Neuron (in vitro differentiated cells): ENCODE data around the gene FBXW7.
A peak's percentile ranks its signal among the peaks of the same experiment; 100 is the strongest.

Experiments
- H2AFZ ChIP-seq: one replicate; pipeline ENCODE4 v1.6.1; 2013; ENCODE audit warnings: low read depth, mild to moderate bottlenecking, inconsistent platforms, low read length, moderate library complexity
- H3K27me3 ChIP-seq: one replicate; pipeline ENCODE4 v1.6.1; 2013; ENCODE audit warnings: low read length; ENCODE audit not compliant: insufficient read depth
- H3K36me3 ChIP-seq: one replicate; pipeline ENCODE4 v1.6.1; 2013; ENCODE audit warnings: low read length; ENCODE audit not compliant: insufficient read depth
- H3K4me1 ChIP-seq: one replicate; pipeline ENCODE4 v1.6.1; 2013; ENCODE audit warnings: low read length; ENCODE audit not compliant: insufficient read depth
- H3K4me3 ChIP-seq: 2 replicates; pipeline ENCODE4 v1.5.1; 2013; ENCODE audit warnings: mild to moderate bottlenecking, low read length, moderate library complexity
- H3K9me3 ChIP-seq: one replicate; pipeline ENCODE4 v1.6.1; 2013; ENCODE audit warnings: low read length

FBXW7 gene

GRCh38 chr4:152537881-152538280 lies 2.0 kb upstream of the FBXW7 start:
- H3K27me3 ChIP-seq = no peaks in the 10 kb centered on the region
- H2AFZ ChIP-seq = no peak overlapping the region
- peaks cover 11% of the 10 kb centered on the region for H3K9me3 ChIP-seq
- peaks cover 13% of the 10 kb centered on the region for H3K36me3 ChIP-seq
- peaks cover 32% of the 10 kb centered on the region for H3K4me1 ChIP-seq
- peak overlapping the region; percentile 8 for H3K4me3 ChIP-seq

GRCh38 chr4:152536545-152537182 lies 772 bp upstream of the FBXW7 start:
- Histone ChIP-seq H3K9me3 (peaks cover 11% of the 10 kb centered on the region), H2AFZ (peak overlapping the region; percentile 86), H3K27me3 (no peaks in the 10 kb centered on the region), H3K4me1 (peaks cover 36% of the 10 kb centered on the region), H3K4me3 (peak overlapping the region; percentile 92), H3K36me3 (peaks cover 13% of the 10 kb centered on the region)

- no peaks in the 10 kb centered on the region for H3K27me3 ChIP-seq
These were observed 461 bp downstream of the FBXW7 start for GRCh38 chr4:152535360-152535902.

GRCh38 chr4:152534541-152535359 lies 1.1 kb downstream of the FBXW7 start:
- Histone ChIP-seq H2AFZ (peak overlapping the region; percentile 44), H3K27me3 (no peaks in the 10 kb centered on the region), H3K4me3 (peak overlapping the region; percentile 92), H3K4me1 (peaks cover 44% of the 10 kb centered on the region), H3K36me3 (peaks cover 10% of the 10 kb centered on the region), H3K9me3 (peaks cover 4% of the 10 kb centered on the region)

More at GRCh38 chr4:152535360-152535902, 461 bp downstream of the FBXW7 start:
- Histone ChIP-seq H3K36me3 (peaks cover 13% of the 10 kb centered on the region), H3K4me3 (peak overlapping the region; percentile 92), H3K9me3 (peaks cover 9% of the 10 kb centered on the region), H3K4me1 (peaks cover 44% of the 10 kb centered on the region), H2AFZ (peak overlapping the region; percentile 44)

- Histone ChIP-seq H3K9me3 (no peaks in the 10 kb centered on the region), H3K4me1 (peaks cover 40% of the 10 kb centered on the region), H2AFZ (no peak overlapping the region)
These were observed 4.4 kb downstream of the FBXW7 start for GRCh38 chr4:152531479-152531878.

GRCh38 chr4:152530600-152530999 lies 5.3 kb downstream of the FBXW7 start:
- Histone ChIP-seq H3K4me1 (peaks cover 42% of the 10 kb centered on the region), H3K9me3 (no peaks in the 10 kb centered on the region), H3K36me3 (no peaks in the 10 kb centered on the region), H3K27me3 (no peaks in the 10 kb centered on the region), H2AFZ (no peak overlapping the region), H3K4me3 (no peak overlapping the region)

More at GRCh38 chr4:152531479-152531878, 4.4 kb downstream of the FBXW7 start:
- no peaks in the 10 kb centered on the region for H3K36me3 ChIP-seq
- H3K27me3 ChIP-seq = no peaks in the 10 kb centered on the region
- no peak overlapping the region for H3K4me3 ChIP-seq

- H2AFZ ChIP-seq = no peak overlapping the region
- H3K27me3 ChIP-seq = no peaks in the 10 kb centered on the region
- no peaks in the 10 kb centered on the region for H3K9me3 ChIP-seq
- H3K36me3 ChIP-seq = no peaks in the 10 kb centered on the region
- peaks cover 42% of the 10 kb centered on the region for H3K4me1 ChIP-seq
- no peak overlapping the region for H3K4me3 ChIP-seq
These were observed 6.0 kb downstream of the FBXW7 start for GRCh38 chr4:152529880-152530279.

GRCh38 chr4:152528060-152528459 lies 7.8 kb downstream of the FBXW7 start:
- H3K9me3 ChIP-seq = no peaks in the 10 kb centered on the region
- H3K4me1 ChIP-seq = peaks cover 24% of the 10 kb centered on the region
- no peak overlapping the region for H2AFZ ChIP-seq
- H3K36me3 ChIP-seq = no peaks in the 10 kb centered on the region
- H3K4me3 ChIP-seq = no peak overlapping the region
- no peaks in the 10 kb centered on the region for H3K27me3 ChIP-seq

GRCh38 chr4:152525878-152526277 lies 10.0 kb downstream of the FBXW7 start:
- Histone ChIP-seq H3K4me1 (peaks cover 13% of the 10 kb centered on the region), H3K9me3 (no peaks in the 10 kb centered on the region), H3K27me3 (no peaks in the 10 kb centered on the region), H2AFZ (no peak overlapping the region), H3K4me3 (no peak overlapping the region), H3K36me3 (no peaks in the 10 kb centered on the region)

- Histone ChIP-seq H3K27me3 (no peaks in the 10 kb centered on the region), H2AFZ (no peak overlapping the region), H3K9me3 (no peaks in the 10 kb centered on the region), H3K4me1 (peaks cover 12% of the 10 kb centered on the region), H3K36me3 (no peaks in the 10 kb centered on the region), H3K4me3 (no peak overlapping the region)
These were observed 11.5 kb downstream of the FBXW7 start for GRCh38 chr4:152524427-152524826.

GRCh38 chr4:152523731-152524130 lies 12.2 kb downstream of the FBXW7 start:
- Histone ChIP-seq H3K4me1 (peaks cover 12% of the 10 kb centered on the region), H3K9me3 (no peaks in the 10 kb centered on the region), H3K4me3 (no peak overlapping the region), H3K27me3 (no peaks in the 10 kb centered on the region), H2AFZ (no peak overlapping the region), H3K36me3 (no peaks in the 10 kb centered on the region)

- Histone ChIP-seq H3K27me3 (no peaks in the 10 kb centered on the region), H3K9me3 (peaks cover 3% of the 10 kb centered on the region)
These were observed 13.1 kb downstream of the FBXW7 start for GRCh38 chr4:152522754-152523153.

GRCh38 chr4:152522245-152522644 lies 13.6 kb downstream of the FBXW7 start:
- no peak overlapping the region for H2AFZ ChIP-seq
- H3K4me3 ChIP-seq = no peak overlapping the region
- H3K36me3 ChIP-seq = no peaks in the 10 kb centered on the region
- H3K9me3 ChIP-seq = peaks cover 3% of the 10 kb centered on the region
- H3K27me3 ChIP-seq = no peaks in the 10 kb centered on the region
- peaks cover 2% of the 10 kb centered on the region for H3K4me1 ChIP-seq

More at GRCh38 chr4:152522754-152523153, 13.1 kb downstream of the FBXW7 start:
- Histone ChIP-seq H3K36me3 (no peaks in the 10 kb centered on the region), H3K4me1 (peaks cover 3% of the 10 kb centered on the region), H2AFZ (no peak overlapping the region), H3K4me3 (no peak overlapping the region)
